Esophagus squamous epithelium (tissue), 4 donors: ENCODE data around the gene KLLN.

ENCODE experiments used
- POLR2A ChIP-seq, 4 donors: fragments of 450-650 bp; IDR thresholded peaks; one replicate each; pipeline ENCODE4 v1.6.1; 2017; ENCODE audit warnings: antibody characterized with exemption in 4 of 4, mild to moderate bottlenecking in 4 of 4, moderate library complexity in 3 of 4
- TF ChIP-seq, protein P1 (sequence below), 6 experiments: fragments of 450-650 bp in 4 of 6; fragments of 200-600 bp in 2 of 6; sonication (generic) in 2 of 6; IDR thresholded peaks; one replicate each; pipeline ENCODE4 v1.5.1; 2016 to 2019; ENCODE audit warnings: antibody characterized with exemption in 6 of 6, mild to moderate bottlenecking in 4 of 6, moderate library complexity in 4 of 6

DNA sequence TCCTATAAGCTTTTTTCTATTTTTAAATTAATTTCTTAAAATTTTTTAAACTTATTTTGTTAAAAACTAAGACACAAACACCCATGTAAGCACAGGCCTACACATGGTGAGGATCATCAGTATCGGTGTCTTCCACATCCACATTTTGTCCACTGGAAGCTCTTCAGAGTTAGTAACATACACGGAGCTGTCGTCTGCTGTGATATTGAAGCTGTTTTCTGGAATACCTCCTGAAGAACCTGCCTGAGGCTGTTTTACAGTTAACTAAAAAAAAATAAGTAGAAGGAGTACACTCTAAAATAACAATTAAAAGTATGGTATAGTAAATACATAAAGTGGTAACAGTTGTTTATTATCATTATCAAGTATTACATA is 17.7 kb downstream of the KLLN start:
- TF ChIP-seq POLR2A (IDR thresholded peaks at IDR 0.05): no peak
- TF ChIP-seq, protein P1, sequence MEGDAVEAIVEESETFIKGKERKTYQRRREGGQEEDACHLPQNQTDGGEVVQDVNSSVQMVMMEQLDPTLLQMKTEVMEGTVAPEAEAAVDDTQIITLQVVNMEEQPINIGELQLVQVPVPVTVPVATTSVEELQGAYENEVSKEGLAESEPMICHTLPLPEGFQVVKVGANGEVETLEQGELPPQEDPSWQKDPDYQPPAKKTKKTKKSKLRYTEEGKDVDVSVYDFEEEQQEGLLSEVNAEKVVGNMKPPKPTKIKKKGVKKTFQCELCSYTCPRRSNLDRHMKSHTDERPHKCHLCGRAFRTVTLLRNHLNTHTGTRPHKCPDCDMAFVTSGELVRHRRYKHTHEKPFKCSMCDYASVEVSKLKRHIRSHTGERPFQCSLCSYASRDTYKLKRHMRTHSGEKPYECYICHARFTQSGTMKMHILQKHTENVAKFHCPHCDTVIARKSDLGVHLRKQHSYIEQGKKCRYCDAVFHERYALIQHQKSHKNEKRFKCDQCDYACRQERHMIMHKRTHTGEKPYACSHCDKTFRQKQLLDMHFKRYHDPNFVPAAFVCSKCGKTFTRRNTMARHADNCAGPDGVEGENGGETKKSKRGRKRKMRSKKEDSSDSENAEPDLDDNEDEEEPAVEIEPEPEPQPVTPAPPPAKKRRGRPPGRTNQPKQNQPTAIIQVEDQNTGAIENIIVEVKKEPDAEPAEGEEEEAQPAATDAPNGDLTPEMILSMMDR (IDR thresholded peaks at IDR 0.05): no peak
